Transverse colon (tissue), 3 donors: ENCODE measurements around the gene ARHGAP42.

ENCODE experiments used
- CTCF ChIP-seq, 5 experiments: fragments of 200-600 bp in 3 of 5; fragments of 450-650 bp in 2 of 5; sonication (generic) in 3 of 5; IDR thresholded peaks; 1 replicate in 2 of 5; 2 replicates in 3 of 5; pipeline ENCODE4 v1.5.1; 2016 to 2017; ENCODE audit warnings: antibody characterized with exemption in 5 of 5, inconsistent platforms in 3 of 5, mild to moderate bottlenecking in 2 of 5, moderate library complexity in 1 of 5
- EP300 ChIP-seq: sonication (generic); formaldehyde crosslinking; IDR thresholded peaks from one replicate; pipeline ENCODE4 v1.6.1; 2017; ENCODE audit warnings: antibody characterized with exemption, low read depth
- POLR2A ChIP-seq: fragments of 450-650 bp; IDR thresholded peaks from one replicate; pipeline ENCODE4 v1.6.1; 2016; ENCODE audit warnings: antibody characterized with exemption, mild to moderate bottlenecking, moderate library complexity

DNA sequence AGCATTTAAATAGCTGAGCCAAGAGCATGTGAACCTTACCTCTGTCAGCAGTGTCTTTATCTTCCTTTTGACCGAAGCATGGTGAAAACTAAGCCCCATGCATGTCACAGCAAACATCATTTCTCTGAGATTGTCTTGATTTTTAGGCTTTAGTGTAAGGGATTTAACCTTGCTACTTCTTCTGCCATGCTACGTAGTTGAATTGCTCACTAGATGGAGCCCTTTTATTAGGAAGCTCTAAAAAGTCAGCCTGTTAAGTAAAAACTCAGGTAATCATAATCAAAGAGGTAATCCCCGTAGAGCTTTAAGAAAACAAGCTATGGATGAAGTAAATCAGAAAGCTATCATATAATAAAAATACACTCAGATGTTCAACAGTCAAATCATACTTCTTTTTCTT, 293.1 kb downstream of the ARHGAP42 start:
- TF ChIP-seq CTCF (IDR thresholded peaks at IDR 0.05) = peak in 1 of 5 experiments; percentile 14
- no peak for TF ChIP-seq EP300
- no peak for TF ChIP-seq POLR2A
